K562 (cell line): Measurements from ENCODE around the gene RCOR3. TPM values are rescaled to one million over a fixed set of nuclear protein-coding genes. Genes with fewer than 3 reads are reported as not detected.

Source experiments
- ATAC-seq: fragments of 200-7000 bp; cut with Tn5 transposase; 3 replicates; pipeline ENCODE4 v1.9.1; 2020; ENCODE audit warnings: moderate library complexity
- BruUV-seq: library from RNA; stranded (reverse); fragments of 400-500 nt; replicated peaks from 2 replicates; lab custom pipeline; 2021; lab: Mats Ljungman, UMichigan
- CTCF ChIA-PET: fragments of 300-600 bp; formaldehyde crosslinking; extraction: SDS; loops from one replicate; lab custom pipeline; 2021; ENCODE audit warnings: low intra/inter-chr PET ratio; lab: Yijun Ruan, JAX
- POLR2A ChIA-PET: fragments of 300-600, 350-650 bp; sonication (Branson Sonifier 250); formaldehyde crosslinking; extraction: SDS; loops from one replicate; lab custom pipeline; 2021; ENCODE audit warnings: antibody characterized with exemption, inconsistent platforms; lab: Yijun Ruan, JAX
- DNase-seq, 4 experiments: peaks; one replicate each; pipeline versions ENCODE4 v3.0.0 to v3.0.0-alpha.2; 2011 to 2018; ENCODE audit warnings: low spot score in 3 of 4, mixed read lengths in 3 of 4; ENCODE audit errors: extremely low read depth in 1 of 4
- FAIRE-seq: peaks from 2 replicates; lab custom pipeline; 2011; peaks lifted over from hg19 to GRCh38; lab: Jason Lieb, UNC
- H2AFZ ChIP-seq: 2 replicates; pipeline ENCODE4 v1.6.0; 2011; ENCODE audit warnings: low read depth, low read length, control low read depth, inconsistent platforms
- H3K27ac ChIP-seq: fragments of 200-600 bp; 3 replicates; pipeline ENCODE4 v1.8.0; 2011; ENCODE audit warnings: low read depth, mild to moderate bottlenecking, control low read depth, inconsistent platforms, low read length, moderate library complexity, mixed read lengths; ENCODE audit errors: extremely low read depth
- H3K27me3 ChIP-seq, 2 experiments: fragments of 300-600 bp in 1 of 2; 2 replicates in 1 of 2; 3 replicates in 1 of 2; pipeline versions ENCODE4 v1.6.0 to v1.8.0; 2011; ENCODE audit warnings: inconsistent platforms in 2 of 2, low read length in 2 of 2, mild to moderate bottlenecking in 1 of 2, mixed read lengths in 1 of 2, moderate library complexity in 1 of 2; ENCODE audit not compliant: control insufficient read depth in 2 of 2, insufficient read depth in 2 of 2
- H3K36me3 ChIP-seq: fragments of 300-600 bp; 3 replicates; pipeline ENCODE4 v1.8.0; 2011; ENCODE audit warnings: mild to moderate bottlenecking, low read length, inconsistent platforms; ENCODE audit not compliant: control insufficient read depth, insufficient read depth
- H3K4me1 ChIP-seq, 2 experiments: fragments of 200-600 bp in 1 of 2; replicated peaks in 1 of 2; 2 replicates in 1 of 2; 3 replicates in 1 of 2; pipeline versions ENCODE4 v1.5.1 to v1.8.0; 2011; ENCODE audit warnings: inconsistent platforms in 2 of 2, low read length in 2 of 2, mild to moderate bottlenecking in 1 of 2, mixed read lengths in 1 of 2, moderate library complexity in 1 of 2; ENCODE audit not compliant: control insufficient read depth in 2 of 2, insufficient read depth in 2 of 2
- H3K4me2 ChIP-seq: 2 replicates; pipeline ENCODE4 v1.6.1; 2011; ENCODE audit warnings: low read length, control low read depth, inconsistent platforms, mixed read lengths; ENCODE audit not compliant: insufficient read depth
- H3K4me3 ChIP-seq: fragments of 200-600 bp; sonication (generic), shearing (Covaris generic); 2 replicates; pipeline ENCODE4 v1.5.1; 2016; ENCODE audit warnings: control low read depth, inconsistent platforms
- H3K79me2 ChIP-seq: fragments of 200-600 bp; 3 replicates; pipeline ENCODE4 v1.8.0; 2011; ENCODE audit warnings: low read length, inconsistent platforms; ENCODE audit not compliant: control insufficient read depth, insufficient read depth
- H3K9ac ChIP-seq, 2 experiments: 2 replicates each; pipeline versions ENCODE4 v1.6.0 to v1.6.1; 2011; ENCODE audit warnings: low read depth in 2 of 2, low read length in 2 of 2, control low read depth in 1 of 2, inconsistent platforms in 1 of 2, mild to moderate bottlenecking in 1 of 2, mixed read lengths in 1 of 2; ENCODE audit not compliant: insufficient read depth in 1 of 2
- H3K9me1 ChIP-seq: one replicate; pipeline ENCODE4 v1.6.0; 2011; ENCODE audit warnings: inconsistent platforms, mild to moderate bottlenecking, low read length, moderate library complexity; ENCODE audit not compliant: control insufficient read depth, insufficient read depth
- H3K9me3 ChIP-seq: replicated peaks from 2 replicates; pipeline ENCODE4 v1.5.1; 2011; ENCODE audit warnings: low read depth, low read length, inconsistent platforms; ENCODE audit not compliant: control insufficient read depth, insufficient read depth
- H4K20me1 ChIP-seq: replicated peaks from 2 replicates; pipeline ENCODE4 v1.6.1; 2011; ENCODE audit warnings: low read length, inconsistent platforms, mixed read lengths; ENCODE audit not compliant: control insufficient read depth, insufficient read depth
- CBFA2T2 ChIP-seq: fragments of 450-650 bp; conservative IDR thresholded peaks from 2 replicates; pipeline ENCODE4 v1.6.1; 2017; ENCODE audit warnings: mild to moderate bottlenecking
- CBFA2T3 ChIP-seq: fragments of 450-650 bp; IDR thresholded peaks from 2 replicates; pipeline ENCODE4 v1.6.1; 2017
- MEIS2 ChIP-seq: fragments of 450-650 bp; IDR thresholded peaks from 2 replicates; pipeline ENCODE4 v1.6.1; 2014; ENCODE audit warnings: mild to moderate bottlenecking; ENCODE audit not compliant: partially characterized antibody
- SPI1 ChIP-seq: IDR thresholded peaks from 2 replicates; pipeline ENCODE4 v1.6.1; 2011; ENCODE audit warnings: low read depth, low read length, control low read depth, borderline replicate concordance
- SRF ChIP-seq, 2 experiments: fragments of 250-450, 450-650 bp in 1 of 2; sonication (Bioruptor Pico) in 1 of 2; sonication (generic) in 1 of 2; formaldehyde crosslinking; IDR thresholded peaks; 2 replicates each; pipeline versions ENCODE4 v1.5.0 to v1.5.1; 2020 to 2022; ENCODE audit warnings: mild to moderate bottlenecking in 1 of 2, missing genetic modification reagents in 1 of 2
- ZNF316 ChIP-seq: fragments of 450-650 bp; IDR thresholded peaks from 2 replicates; pipeline ENCODE4 v1.6.1; 2016
- WGBS: fragments of 100-300 bp; shearing (Covaris generic); methylation state at CpG from one replicate; pipeline ENCODE4 v1.1.6; 2016; ENCODE audit warnings: low coverage, mixed read lengths; ENCODE audit not compliant: insufficient coverage; ENCODE audit errors: missing lambda C conversion rate; 5-methylcytosine and 5-hydroxymethylcytosine counted together
- in situ Hi-C: fragments of 300-500 bp; cut with MboI; formaldehyde crosslinking; loops from 4 replicates; pipeline ENCODE4 v1.15.0; 2018; ENCODE audit warnings: inconsistent platforms, mixed read lengths
- intact Hi-C: fragments of 100-400 bp; cut with micrococcal nuclease; formaldehyde crosslinking; loops from 2 replicates; pipeline ENCODE4 v1.14.2; 2022
- polyA plus RNA-seq, 8 experiments: library from polyadenylated mRNA; depleted of rRNA in 4 of 8; stranded (reverse) in 5 of 8; unstranded in 3 of 8; fragments of >200 nt; fragmentation: Nextera tagmentation in 2 of 8; fragmentation: Illumina TruSeq in 1 of 8; extraction: Ambion mirVana in 2 of 8; extraction: Trizol in 1 of 8; gene quantifications; 2 replicates each; pipeline versions ENCODE4 v1.2.1 to v1.2.3, GENCODE V29; 2011 to 2014; ENCODE audit warnings: inconsistent platforms in 1 of 8, missing spikeins in 1 of 8
- total RNA-seq, 7 experiments: library from RNA; depleted of rRNA in 6 of 7; stranded (reverse); fragments of >200 nt in 6 of 7; fragmentation: Illumina TruSeq in 2 of 7; extraction: Trizol in 2 of 7; gene quantifications; 2 replicates each; pipeline versions ENCODE4 v1.2.1 to v1.2.3, GENCODE V29; 2011 to 2021; ENCODE audit warnings: low replicate concordance in 1 of 7
- TF ChIP-seq, protein P1 (sequence below): fragments of 450-650 bp; IDR thresholded peaks from 2 replicates; pipeline ENCODE4 v1.6.1; 2018; ENCODE audit warnings: mild to moderate bottlenecking, low read depth; ENCODE audit not compliant: partially characterized antibody

RCOR3 gene
- total and polyA plus RNA-seq, 9 of the 15 experiments (the other 6 are each of a cell fraction or from before 2014, with no cell fraction given) = 9.7 to 42.7 (median 29.5) TPM

DNA sequence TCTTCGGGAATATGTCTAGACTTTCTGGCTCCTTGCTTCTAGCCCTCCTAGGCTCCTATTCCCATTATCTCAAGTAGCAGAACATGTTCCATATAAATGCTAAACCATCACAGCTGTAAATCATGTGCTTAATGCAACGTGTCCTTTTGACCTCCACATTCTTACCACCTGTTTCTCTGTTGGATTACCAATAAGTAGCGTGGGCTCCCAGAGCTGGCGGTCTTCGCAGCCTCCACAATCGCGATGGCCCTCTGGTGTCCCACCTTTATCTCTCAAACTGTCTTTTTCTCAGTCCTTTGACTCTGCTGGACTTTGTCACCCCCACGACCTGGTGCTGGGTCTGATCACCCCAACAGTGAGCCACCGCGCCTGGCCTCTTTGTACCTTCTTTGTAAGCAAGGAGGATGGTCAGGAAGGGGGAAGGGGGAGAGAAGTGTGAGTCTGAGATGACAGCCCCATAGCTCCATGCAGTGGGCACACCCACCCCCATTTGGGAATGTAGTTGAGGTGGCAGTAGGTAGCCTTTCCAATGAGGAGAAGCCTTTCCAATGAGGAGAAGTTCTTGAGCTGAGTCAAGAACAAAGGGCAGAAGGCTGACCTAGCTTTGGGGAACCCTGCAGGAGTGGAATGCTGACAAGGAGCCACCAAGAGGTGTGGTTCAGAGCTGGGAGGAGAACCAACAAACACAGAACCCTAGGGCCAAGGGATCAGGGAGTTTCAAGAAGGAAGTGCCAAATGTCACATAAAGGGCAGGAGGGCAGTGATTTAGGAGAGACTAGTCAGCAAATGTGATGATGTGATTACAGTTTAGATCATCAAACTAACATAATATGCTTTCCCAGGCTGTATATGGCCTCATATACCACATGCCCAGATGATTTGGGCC lies 81.7 kb downstream of the RCOR3 start:
- H4K20me1 ChIP-seq = no peaks in the 10 kb centered on the region
- ATAC-seq = no peak
- no TSS peak for BruUV-seq
- intact Hi-C loops (no loop called here), in situ Hi-C loops (no loop called here)
- no peaks in the 10 kb centered on the region for H3K27me3 ChIP-seq
- H3K79me2 ChIP-seq = no peaks in the 10 kb centered on the region
- H3K9me3 ChIP-seq = no peaks in the 10 kb centered on the region
- DNase-seq = no peak
- H3K4me1 ChIP-seq = peaks cover 9 to 26% of the 10 kb centered on the region in 2 experiments
- no peak overlapping the region for H3K4me2 ChIP-seq
- FAIRE-seq = no peak
- 20% methylated on average over 10 of the region's 10 CpGs for WGBS
- ChIA-PET POLR2A (interaction anchor here (1.2 to 1.7 kb wide), 2 partner anchors 12 to 15 kb away, joined by 3 to 4 read pairs; no protein-coding TSS in a partner anchor), CTCF (no interaction called here)
- no peaks in the 10 kb centered on the region for H3K9me1 ChIP-seq
- H2AFZ ChIP-seq = peak overlapping the region; percentile 12; the same call in 1 of the 2 replicates
- peak; percentile 56 for TF ChIP-seq CBFA2T3
- TF ChIP-seq CBFA2T2 = peak; percentile 8
- TF ChIP-seq, protein P1, sequence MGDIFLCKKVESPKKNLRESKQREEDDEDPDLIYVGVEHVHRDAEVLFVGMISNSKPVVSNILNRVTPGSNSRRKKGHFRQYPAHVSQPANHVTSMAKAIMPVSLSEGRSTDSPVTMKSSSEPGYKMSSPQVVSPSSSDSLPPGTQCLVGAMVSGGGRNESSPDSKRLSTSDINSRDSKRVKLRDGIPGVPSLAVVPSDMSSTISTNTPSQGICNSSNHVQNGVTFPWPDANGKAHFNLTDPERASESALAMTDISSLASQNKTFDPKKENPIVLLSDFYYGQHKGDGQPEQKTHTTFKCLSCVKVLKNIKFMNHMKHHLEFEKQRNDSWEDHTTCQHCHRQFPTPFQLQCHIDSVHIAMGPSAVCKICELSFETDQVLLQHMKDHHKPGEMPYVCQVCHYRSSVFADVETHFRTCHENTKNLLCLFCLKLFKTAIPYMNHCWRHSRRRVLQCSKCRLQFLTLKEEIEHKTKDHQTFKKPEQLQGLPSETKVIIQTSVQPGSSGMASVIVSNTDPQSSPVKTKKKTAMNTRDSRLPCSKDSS = no peak
- peak; percentile 36 for TF ChIP-seq MEIS2
- no peak for TF ChIP-seq SRF (CRISPR knock-in tag; IDR thresholded peaks at IDR 0.05)
- TF ChIP-seq SPI1 = peak; percentile 27; the same call in 1 of the 2 replicates
- TF ChIP-seq ZNF316 = 0 out of 2 replicates have a peak, but pooled peaks have one; percentile 18
- H3K36me3 ChIP-seq = no peaks in the 10 kb centered on the region
- no peak overlapping the region for H3K27ac ChIP-seq
- no peak overlapping the region for H3K9ac ChIP-seq
- no peak overlapping the region for H3K4me3 ChIP-seq
